ENCODE data around the gene SLIT3.

The SLIT3 gene

GRCh38 chr5:168863021-168863420, 437.9 kb downstream of the SLIT3 start:
- POLR2A ChIA-PET: no interaction called here
- TF ChIP-seq ZNF37A (tag by site-specific recombination; IDR thresholded peaks at IDR 0.05): no peak
- TF ChIP-seq, protein P1, sequence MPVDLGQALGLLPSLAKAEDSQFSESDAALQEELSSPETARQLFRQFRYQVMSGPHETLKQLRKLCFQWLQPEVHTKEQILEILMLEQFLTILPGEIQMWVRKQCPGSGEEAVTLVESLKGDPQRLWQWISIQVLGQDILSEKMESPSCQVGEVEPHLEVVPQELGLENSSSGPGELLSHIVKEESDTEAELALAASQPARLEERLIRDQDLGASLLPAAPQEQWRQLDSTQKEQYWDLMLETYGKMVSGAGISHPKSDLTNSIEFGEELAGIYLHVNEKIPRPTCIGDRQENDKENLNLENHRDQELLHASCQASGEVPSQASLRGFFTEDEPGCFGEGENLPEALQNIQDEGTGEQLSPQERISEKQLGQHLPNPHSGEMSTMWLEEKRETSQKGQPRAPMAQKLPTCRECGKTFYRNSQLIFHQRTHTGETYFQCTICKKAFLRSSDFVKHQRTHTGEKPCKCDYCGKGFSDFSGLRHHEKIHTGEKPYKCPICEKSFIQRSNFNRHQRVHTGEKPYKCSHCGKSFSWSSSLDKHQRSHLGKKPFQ (tag by site-specific recombination; IDR thresholded peaks at IDR 0.05): no peak
- no peak for TF ChIP-seq ZNF362 (tag by site-specific recombination; IDR thresholded peaks at IDR 0.05)
- no peak for TF ChIP-seq ZNF311 (tag by site-specific recombination; IDR thresholded peaks at IDR 0.05; ENCODE audit: borderline replicate concordance)
- no peak for TF ChIP-seq ZNF843 (tag by site-specific recombination; IDR thresholded peaks at IDR 0.05)
- TF ChIP-seq ZNF624 (tag by site-specific recombination; IDR thresholded peaks at IDR 0.05): no peak
- no peak for TF ChIP-seq SCRT2 (tag by site-specific recombination; IDR thresholded peaks at IDR 0.05)
- TF ChIP-seq ZNF571 (tag by site-specific recombination; IDR thresholded peaks at IDR 0.05): no peak
- no peak for TF ChIP-seq GFI1B (tag by site-specific recombination; IDR thresholded peaks at IDR 0.05)
- Histone ChIP-seq H3K36me3 (ENCODE audit: control insufficient read depth in 2 of 2, insufficient read depth in 1 of 2, low read length in 2 of 2) (no peaks in the 10 kb centered on the region), H3K4me3 (ENCODE audit: low read depth, low read length) (no peak overlapping the region), H3K27ac (ENCODE audit: extremely low read depth, low read depth, low read length) (no peak overlapping the region), H3K9me3 (ENCODE audit: control insufficient read depth, insufficient read depth, low read depth, low read length) (no peaks in the 10 kb centered on the region), H3K4me1 (ENCODE audit: control insufficient read depth, insufficient read depth, low read length) (peaks cover 12% of the 10 kb centered on the region; the same call in 1 of the 2 replicates)
- CTCF ChIA-PET: no interaction called here

DNA sequence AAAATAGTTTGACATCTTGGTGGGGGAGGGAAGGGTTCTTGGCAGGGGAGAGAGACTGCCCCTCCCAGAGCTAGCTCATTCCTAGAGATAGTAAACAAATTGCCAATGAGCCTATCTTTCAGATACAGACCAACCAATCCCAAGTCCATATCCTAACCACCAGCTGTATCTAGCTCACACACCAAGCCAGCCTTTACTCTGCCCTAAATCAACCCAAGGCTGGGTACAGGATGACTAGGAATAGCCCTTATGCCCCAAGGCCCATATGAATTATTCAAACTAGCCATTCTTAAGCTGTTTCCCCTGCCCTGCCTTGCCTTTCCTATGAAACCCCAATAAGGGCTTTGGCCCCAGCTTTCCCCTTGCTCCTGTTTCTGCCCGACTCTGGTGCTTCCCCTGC, 440.4 kb downstream of the SLIT3 start:
- peaks cover 12% of the 10 kb centered on the region; the same call in 1 of the 2 replicates for H3K4me1 ChIP-seq (ENCODE audit: control insufficient read depth, insufficient read depth, low read length)
- TF ChIP-seq, protein P2, sequence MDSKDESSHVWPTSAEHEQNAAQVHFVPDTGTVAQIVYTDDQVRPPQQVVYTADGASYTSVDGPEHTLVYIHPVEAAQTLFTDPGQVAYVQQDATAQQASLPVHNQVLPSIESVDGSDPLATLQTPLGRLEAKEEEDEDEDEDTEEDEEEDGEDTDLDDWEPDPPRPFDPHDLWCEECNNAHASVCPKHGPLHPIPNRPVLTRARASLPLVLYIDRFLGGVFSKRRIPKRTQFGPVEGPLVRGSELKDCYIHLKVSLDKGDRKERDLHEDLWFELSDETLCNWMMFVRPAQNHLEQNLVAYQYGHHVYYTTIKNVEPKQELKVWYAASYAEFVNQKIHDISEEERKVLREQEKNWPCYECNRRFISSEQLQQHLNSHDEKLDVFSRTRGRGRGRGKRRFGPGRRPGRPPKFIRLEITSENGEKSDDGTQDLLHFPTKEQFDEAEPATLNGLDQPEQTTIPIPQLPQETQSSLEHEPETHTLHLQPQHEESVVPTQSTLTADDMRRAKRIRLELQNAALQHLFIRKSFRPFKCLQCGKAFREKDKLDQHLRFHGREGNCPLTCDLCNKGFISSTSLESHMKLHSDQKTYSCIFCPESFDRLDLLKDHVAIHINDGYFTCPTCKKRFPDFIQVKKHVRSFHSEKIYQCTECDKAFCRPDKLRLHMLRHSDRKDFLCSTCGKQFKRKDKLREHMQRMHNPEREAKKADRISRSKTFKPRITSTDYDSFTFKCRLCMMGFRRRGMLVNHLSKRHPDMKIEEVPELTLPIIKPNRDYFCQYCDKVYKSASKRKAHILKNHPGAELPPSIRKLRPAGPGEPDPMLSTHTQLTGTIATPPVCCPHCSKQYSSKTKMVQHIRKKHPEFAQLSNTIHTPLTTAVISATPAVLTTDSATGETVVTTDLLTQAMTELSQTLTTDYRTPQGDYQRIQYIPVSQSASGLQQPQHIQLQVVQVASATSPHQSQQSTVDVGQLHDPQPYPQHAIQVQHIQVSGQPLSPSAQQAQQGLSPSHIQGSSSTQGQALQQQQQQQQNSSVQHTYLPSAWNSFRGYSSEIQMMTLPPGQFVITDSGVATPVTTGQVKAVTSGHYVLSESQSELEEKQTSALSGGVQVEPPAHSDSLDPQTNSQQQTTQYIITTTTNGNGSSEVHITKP (tag by site-specific recombination; IDR thresholded peaks at IDR 0.05): no peak
- TF ChIP-seq ZNF211 (tag by site-specific recombination; IDR thresholded peaks at IDR 0.05; ENCODE audit: low read depth) (no peak), SETDB1 (IDR thresholded peaks at IDR 0.05; ENCODE audit: insufficient read length, low read length) (no peak), SP3 (tag by site-specific recombination; IDR thresholded peaks at IDR 0.05) (no peak), ZNF16 (tag by site-specific recombination; IDR thresholded peaks at IDR 0.05; ENCODE audit: low read depth) (no peak), ZNF548 (tag by site-specific recombination; IDR thresholded peaks at IDR 0.05) (no peak), ZNF138 (tag by site-specific recombination; IDR thresholded peaks at IDR 0.05; ENCODE audit: borderline replicate concordance) (no peak), ZNF132 (tag by site-specific recombination; IDR thresholded peaks at IDR 0.05; ENCODE audit: borderline replicate concordance) (no peak), ZFP37 (tag by site-specific recombination; IDR thresholded peaks at IDR 0.05) (no peak), KLF10 (tag by site-specific recombination; IDR thresholded peaks at IDR 0.05) (no peak), WT1 (tag by site-specific recombination; IDR thresholded peaks at IDR 0.05) (no peak), TSHZ1 (tag by site-specific recombination; IDR thresholded peaks at IDR 0.05; ENCODE audit: borderline replicate concordance) (no peak), ZNF585B (tag by site-specific recombination; IDR thresholded peaks at IDR 0.05) (no peak), KLF7 (tag by site-specific recombination; IDR thresholded peaks at IDR 0.05; ENCODE audit: borderline replicate concordance) (no peak)
- TF ChIP-seq, protein P3, sequence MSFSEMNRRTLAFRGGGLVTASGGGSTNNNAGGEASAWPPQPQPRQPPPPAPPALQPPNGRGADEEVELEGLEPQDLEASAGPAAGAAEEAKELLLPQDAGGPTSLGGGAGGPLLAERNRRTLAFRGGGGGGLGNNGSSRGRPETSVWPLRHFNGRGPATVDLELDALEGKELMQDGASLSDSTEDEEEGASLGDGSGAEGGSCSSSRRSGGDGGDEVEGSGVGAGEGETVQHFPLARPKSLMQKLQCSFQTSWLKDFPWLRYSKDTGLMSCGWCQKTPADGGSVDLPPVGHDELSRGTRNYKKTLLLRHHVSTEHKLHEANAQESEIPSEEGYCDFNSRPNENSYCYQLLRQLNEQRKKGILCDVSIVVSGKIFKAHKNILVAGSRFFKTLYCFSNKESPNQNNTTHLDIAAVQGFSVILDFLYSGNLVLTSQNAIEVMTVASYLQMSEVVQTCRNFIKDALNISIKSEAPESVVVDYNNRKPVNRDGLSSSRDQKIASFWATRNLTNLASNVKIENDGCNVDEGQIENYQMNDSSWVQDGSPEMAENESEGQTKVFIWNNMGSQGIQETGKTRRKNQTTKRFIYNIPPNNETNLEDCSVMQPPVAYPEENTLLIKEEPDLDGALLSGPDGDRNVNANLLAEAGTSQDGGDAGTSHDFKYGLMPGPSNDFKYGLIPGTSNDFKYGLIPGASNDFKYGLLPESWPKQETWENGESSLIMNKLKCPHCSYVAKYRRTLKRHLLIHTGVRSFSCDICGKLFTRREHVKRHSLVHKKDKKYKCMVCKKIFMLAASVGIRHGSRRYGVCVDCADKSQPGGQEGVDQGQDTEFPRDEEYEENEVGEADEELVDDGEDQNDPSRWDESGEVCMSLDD (tag by site-specific recombination; IDR thresholded peaks at IDR 0.05): no peak

More for the DNA sequence above, 440.4 kb downstream of the SLIT3 start:
- POLR2A ChIA-PET: no interaction called here
- no peaks in the 10 kb centered on the region for H3K36me3 ChIP-seq (ENCODE audit: control insufficient read depth in 2 of 2, insufficient read depth in 1 of 2, low read length in 2 of 2)
- H3K9me3 ChIP-seq (ENCODE audit: control insufficient read depth, insufficient read depth, low read depth, low read length): no peaks in the 10 kb centered on the region
- no peak overlapping the region for H3K4me3 ChIP-seq (ENCODE audit: low read depth, low read length)
- H3K27ac ChIP-seq (ENCODE audit: extremely low read depth, low read depth, low read length): no peak overlapping the region
- CTCF ChIA-PET: no interaction called here
